GM21528 (cell line): ENCODE measurements around the gene CDK18.

ENCODE experiments used
- ATAC-seq: cut with Tn5 transposase; IDR thresholded peaks from one replicate; pipeline ENCODE4 v1.9.1; 2021; ENCODE audit warnings: mild to moderate bottlenecking, moderate library complexity; ENCODE audit not compliant: unreplicated experiment, low FRiP score

The CDK18 gene

GRCh38 chr1:205567716-205568115 is 63.2 kb downstream of the CDK18 start:
- ATAC-seq, result no peak

GRCh38 chr1:205568135-205568468 is 63.6 kb downstream of the CDK18 start:
- no peak for ATAC-seq

- ATAC-seq, result no peak
Measured at GRCh38 chr1:205568469-205569361, 64.2 kb downstream of the CDK18 start.

- no peak for ATAC-seq
Measured at GRCh38 chr1:205569411-205570172, 65.1 kb downstream of the CDK18 start.

- ATAC-seq, result no peak
Measured at GRCh38 chr1:205570173-205570501, 65.7 kb downstream of the CDK18 start.

GRCh38 chr1:205570796-205571537 is 66.5 kb downstream of the CDK18 start:
- no peak for ATAC-seq

GRCh38 chr1:205571747-205572146 is 67.3 kb downstream of the CDK18 start:
- no peak for ATAC-seq

- no peak for ATAC-seq
Measured at GRCh38 chr1:205572421-205572820, 68.0 kb downstream of the CDK18 start.

- no peak for ATAC-seq
Measured at GRCh38 chr1:205575294-205575885, 70.9 kb downstream of the CDK18 start.

GRCh38 chr1:205576011-205576410 is 71.5 kb downstream of the CDK18 start:
- ATAC-seq, result no peak

GRCh38 chr1:205576805-205577761 is 72.6 kb downstream of the CDK18 start:
- no peak for ATAC-seq

GRCh38 chr1:205577874-205578658 is 73.6 kb downstream of the CDK18 start:
- no peak for ATAC-seq

- ATAC-seq, result no peak
Measured at GRCh38 chr1:205578780-205579571, 74.5 kb downstream of the CDK18 start.

- no peak for ATAC-seq
Measured at GRCh38 chr1:205579711-205580110, 75.2 kb downstream of the CDK18 start.

GRCh38 chr1:205580140-205580922 is 75.9 kb downstream of the CDK18 start:
- no peak for ATAC-seq

GRCh38 chr1:205580923-205581180 is 76.4 kb downstream of the CDK18 start:
- ATAC-seq, result no peak

- no peak for ATAC-seq
Measured at GRCh38 chr1:205581321-205581980, 77.0 kb downstream of the CDK18 start.
